GM18505 (cell line): ENCODE results near the gene FCER2.
"Not testable (repeated sequence)": the region's sequence is repeated elsewhere in the genome, so short reads cannot be mapped to it uniquely, and the experiment has no call there.

Experiments
- ATAC-seq: cut with Tn5 transposase; IDR thresholded peaks from one replicate; pipeline ENCODE4 v1.9.1; 2021; ENCODE audit not compliant: unreplicated experiment
- POLR2A ChIP-seq: IDR thresholded peaks from 4 replicates; pipeline ENCODE4 v1.6.1; 2011; ENCODE audit warnings: borderline replicate concordance; ENCODE audit not compliant: insufficient read depth, insufficient read length; ENCODE audit errors: extremely low read depth

The FCER2 gene

DNA sequence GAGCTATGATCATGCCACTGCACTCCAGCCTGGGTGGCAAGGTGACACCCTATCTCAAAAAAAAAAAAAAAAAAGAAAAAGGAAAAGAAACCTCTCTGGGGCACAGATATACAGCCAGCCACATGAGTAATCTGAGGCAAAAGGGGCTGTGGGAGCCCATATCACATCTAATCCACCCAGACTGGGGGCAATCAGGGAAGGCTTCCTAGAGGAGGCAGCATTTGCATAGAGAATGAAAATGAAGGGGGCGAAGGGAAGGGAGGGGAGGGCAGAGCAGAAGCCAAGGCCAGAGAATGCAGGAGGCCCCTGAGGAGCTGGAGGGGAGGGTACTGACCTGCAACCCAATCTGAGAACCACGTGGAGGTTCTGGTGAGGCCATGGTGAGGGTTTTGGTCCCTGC lies 51.8 kb downstream of the FCER2 start:
- no peak for TF ChIP-seq POLR2A
- no peak for ATAC-seq

DNA sequence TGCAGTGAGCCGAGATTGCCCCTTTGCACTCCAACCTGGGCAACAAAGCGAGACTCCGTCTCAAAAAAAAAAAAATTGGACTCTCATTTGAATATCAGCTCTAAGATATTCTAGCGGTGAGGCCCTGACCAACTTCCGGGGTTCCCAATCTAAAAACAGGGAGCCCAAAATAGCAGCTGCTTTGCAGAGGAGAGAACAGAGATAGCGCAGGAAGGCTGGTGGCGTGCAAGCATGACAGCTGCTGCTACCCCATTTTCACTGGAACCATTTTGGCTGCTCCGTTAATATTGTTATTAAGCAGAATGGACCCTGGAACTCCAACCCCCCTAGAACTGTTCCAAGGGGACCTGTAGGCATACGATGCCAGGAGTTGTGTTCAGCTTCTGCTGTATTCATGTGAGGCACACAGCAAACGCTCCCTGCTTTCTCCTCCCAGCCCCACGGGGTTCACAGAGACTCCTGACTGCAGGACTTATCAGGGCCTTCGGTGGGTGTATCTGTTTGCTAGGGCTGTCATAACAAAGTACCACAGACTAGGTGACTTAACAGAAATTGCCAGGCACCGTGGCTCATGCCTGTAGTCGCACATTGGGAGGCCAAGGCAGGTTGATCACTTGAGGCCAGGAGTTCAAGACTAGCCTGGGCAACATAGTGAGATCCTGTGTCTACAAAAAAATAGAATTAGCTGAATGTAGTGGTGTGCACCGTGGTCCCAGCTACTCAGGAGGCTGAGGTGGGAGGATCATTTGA lies 53.5 kb downstream of the FCER2 start:
- ATAC-seq = no peak
- TF ChIP-seq POLR2A = no peak

DNA sequence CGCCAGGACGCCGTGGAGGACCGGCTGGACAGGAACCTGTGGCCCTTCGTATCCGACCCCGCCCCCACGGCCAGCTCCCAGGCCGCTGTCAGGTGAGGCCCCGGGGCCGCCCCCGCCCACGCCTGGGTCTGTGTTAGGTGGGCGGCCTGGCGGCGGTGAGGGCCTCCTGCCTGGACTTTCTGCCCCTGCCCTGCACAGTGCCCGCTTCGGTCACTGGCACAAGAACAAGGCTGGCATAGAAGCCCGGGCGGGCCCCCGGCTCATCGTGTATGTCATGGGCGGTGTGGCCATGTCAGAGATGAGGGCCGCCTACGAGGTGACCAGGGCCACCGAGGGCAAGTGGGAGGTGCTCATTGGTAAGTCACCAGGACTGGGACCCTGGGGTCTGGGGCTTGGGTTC lies 54.8 kb downstream of the FCER2 start:
- no peak for ATAC-seq
- no peak for TF ChIP-seq POLR2A

DNA sequence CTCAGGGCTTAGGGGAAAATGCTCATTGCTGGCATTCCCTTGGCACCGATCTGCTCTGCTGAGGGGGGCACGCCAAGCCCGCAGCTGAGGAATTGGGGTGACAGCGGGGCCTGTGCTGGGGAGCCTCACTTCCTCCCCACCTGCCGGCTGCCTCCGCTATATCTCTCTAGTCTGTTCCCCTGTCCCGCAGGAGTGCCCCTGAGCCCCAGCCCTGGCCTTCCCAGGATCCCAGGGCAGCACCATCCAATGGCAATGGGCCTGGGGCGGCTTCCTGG lies 55.6 kb downstream of the FCER2 start:
- TF ChIP-seq POLR2A = no peak
- no peak for ATAC-seq

DNA sequence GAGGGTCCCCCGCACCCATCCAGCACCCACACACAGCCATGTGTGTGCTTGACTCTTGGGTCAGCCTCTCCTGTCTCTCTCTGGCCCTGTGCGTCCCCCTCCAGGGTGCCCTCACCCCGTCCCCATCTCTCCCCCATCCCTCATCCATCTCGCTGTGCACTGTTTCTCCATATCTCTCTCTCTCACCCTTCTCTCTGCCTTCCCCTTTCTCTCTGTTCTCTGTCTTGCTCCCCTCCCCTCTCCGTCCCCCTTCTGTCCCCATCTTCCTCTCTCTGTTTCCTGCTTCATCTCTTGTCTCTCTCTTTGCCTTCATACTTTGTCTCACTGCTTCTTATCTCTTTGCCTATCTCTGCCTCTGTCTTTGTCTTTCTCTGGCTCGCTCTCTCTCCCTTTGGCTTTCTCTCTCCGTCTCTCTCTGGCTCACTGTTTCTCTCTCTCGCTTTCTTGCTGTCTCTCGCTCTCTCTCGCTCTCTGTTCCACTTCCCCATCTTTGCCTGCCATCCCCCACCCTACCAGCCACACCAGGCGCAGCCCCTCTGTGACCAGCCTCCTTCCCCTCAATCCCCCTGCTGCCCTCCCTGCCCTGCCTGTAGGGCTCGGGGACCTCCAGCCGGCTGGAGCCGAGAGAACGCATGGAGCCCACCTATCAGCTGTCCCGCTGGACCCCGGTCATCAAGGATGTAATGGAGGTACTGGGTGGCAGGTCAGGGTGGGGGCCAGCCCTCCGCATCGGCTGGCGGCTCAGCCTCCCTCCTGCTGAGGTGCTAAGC lies 56.1 kb downstream of the FCER2 start:
- ATAC-seq = no peak

DNA sequence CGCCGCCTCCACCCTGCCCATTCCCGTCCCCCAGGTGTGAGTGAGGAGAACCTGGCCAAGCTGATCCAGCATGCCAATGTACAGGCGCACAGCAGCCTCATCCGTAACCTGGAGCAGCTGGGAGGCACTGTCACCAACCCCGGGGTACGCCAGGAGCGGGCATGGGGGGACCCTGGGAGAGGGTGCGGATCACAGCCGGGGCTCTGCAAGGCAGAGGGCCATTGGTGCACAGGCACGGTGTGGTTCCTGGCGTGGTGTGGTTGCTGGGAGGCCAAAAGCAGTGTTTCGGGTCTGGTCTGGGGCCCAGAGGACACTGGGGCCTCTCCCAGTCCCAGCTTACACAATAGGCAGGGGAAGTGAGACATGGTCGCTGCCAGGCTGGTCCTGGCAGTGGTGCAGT lies 56.8 kb downstream of the FCER2 start:
- no peak for ATAC-seq
- no peak for TF ChIP-seq POLR2A

More for the DNA sequence above, 56.1 kb downstream of the FCER2 start:
- TF ChIP-seq POLR2A = no peak

DNA sequence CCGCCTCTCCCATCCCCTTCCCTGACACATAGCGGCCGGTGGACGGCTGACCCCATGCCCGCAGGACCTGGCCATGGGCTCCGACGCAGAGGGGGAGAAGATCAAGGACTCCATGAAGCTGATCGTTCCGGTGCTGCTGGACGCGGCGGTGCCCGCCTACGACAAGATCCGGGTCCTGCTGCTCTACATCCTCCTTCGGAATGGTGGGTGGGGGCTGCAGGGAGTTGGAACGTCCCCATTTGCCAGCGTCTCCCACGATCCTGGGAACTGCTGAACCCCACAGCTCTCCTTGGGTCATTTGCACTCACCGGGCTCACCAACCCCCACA lies 57.4 kb downstream of the FCER2 start:
- no peak for ATAC-seq

DNA sequence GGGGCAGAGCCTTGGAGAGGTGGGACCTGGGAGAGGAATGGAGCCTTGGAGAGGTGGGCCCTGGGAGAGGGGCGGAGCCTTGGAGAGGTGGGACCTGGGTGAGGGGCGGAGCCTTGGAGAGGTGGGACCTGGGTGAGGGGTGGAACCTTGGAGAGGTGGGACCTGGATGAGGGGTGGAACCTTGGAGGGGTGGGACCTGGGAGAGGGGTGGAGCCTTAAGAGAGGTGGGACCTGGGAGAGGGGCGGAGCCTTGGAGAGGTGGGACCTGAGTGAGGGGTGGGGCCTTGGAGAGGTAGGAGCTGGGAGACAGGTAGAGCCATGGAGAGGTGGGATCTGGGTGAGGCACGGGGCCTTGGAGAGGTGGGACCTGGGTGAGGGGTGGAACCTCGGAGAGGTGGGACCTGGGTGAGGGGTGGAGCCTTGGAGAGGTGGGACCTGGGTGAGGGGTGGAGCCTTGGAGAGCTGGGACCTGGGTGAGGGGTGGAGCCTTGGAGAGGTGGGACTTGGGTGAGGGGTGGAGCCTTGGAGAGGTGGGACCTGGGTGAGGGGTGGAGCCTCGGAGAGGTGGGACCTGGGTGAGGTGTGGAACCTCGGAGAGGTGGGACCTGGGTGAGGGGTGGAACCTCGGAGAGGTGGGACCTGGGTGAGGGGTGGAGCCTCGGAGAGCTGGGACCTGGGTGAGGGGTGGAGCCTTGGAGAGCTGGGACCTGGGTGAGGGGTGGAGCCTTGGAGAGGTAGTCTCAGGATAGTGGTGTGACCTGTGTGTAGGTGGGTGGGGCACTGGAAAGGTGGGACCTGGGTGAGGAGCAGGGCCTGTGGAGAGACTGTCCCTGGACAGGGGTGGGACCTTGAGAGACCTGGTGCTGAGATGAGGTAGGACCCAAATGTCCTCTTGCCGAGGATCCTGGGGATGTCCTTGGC lies 58.0 kb downstream of the FCER2 start:
- ATAC-seq = not testable (repeated sequence)

More for the DNA sequence above, 57.4 kb downstream of the FCER2 start:
- no peak for TF ChIP-seq POLR2A

DNA sequence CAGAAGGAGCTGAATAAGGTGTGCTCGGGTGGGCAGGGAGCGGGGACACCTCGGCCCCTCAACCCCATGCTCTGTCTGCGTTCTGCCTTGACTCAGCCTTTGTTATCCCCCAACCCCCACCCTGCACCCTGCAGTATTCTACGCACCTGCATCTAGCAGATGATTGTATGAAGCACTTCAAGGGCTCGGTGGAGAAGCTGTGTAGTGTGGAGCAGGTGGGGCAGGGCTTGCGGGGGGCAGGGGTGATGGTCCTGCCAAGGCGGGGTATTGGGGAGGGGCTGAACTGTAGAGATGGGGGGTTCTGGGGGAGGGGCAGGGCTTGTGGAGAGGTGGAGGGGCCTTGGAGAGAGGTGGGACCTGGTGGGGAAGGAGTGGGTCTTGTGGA lies 58.9 kb downstream of the FCER2 start:
- no peak for TF ChIP-seq POLR2A
- ATAC-seq = no peak

DNA sequence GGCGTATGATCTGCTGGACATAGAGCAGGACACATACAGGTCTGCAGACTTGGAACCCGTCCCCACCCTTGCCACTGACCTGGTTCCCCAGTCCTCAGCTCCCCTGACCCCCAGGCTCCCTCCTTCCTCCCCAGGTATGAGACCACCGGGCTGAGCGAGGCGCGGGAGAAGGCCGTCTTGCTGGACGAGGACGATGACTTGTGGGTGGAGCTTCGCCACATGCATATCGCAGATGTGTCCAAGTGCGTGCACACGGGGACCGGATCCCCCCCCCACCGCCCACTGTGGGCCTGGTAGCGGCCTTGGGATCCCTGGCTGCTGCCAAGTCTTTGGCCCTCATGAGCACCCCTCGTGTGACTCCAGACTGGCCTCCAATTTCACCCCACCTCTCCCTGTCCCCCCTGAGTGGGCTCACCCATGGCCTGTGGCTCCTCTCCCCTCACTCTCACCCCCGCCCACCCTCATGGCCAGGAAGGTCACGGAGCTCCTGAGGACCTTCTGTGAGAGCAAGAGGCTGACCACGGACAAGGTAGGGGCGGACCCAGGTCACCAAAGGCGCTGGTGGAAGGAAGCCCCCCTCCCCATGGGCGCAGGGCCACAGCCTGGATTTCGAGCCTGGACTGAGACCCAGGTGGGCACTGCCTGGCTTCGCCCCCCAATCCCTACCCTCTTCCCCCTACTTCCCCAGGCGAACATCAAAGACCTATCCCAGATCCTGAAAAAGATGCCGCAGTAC lies 59.5 kb downstream of the FCER2 start:
- ATAC-seq = no peak
- no peak for TF ChIP-seq POLR2A

DNA sequence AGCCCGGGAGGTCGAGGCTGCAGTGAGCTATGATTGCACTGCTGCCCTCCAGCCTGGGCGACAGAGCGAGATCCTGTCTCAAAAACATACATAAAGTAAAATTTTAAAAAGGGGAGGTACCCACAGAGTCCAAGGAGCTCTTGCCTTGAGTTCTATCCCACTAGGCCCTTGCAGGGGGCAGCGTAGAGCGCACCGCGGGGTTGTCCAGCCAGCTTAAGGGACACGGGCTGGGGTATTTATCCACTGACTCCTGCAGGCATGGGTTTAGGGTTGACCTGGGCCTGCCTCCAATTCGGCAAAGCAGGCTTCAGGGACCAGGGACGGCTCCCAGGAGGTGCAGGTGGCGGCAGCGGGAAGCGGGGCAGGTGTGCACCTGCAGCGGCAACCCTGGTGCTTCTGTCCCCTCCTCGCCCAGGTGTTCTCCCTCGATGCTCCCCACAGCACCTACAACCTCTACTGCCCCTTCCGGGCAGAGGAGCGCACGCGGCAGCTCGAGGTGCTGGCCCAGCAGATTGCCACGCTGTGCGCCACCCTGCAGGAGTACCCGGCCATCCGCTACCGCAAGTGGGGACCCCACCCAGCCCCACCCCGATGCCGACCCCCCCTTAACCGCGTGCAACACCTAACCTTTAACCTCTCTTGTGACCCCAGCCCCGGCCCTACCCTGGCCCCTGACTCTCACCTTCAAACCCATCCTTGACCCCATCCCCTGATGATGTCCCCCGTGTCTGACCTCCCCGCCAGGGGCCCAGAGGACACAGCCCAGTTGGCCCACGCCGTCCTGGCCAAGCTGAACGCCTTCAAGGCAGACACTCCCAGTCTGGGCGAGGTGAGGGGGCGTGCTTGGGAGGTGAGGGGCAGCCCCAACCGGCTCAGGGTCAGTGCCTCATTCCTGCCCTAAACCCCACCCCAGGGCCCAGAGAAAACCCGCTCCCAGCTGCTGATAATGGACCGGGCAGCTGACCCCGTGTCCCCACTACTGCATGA lies 60.3 kb downstream of the FCER2 start:
- ATAC-seq = no peak

DNA sequence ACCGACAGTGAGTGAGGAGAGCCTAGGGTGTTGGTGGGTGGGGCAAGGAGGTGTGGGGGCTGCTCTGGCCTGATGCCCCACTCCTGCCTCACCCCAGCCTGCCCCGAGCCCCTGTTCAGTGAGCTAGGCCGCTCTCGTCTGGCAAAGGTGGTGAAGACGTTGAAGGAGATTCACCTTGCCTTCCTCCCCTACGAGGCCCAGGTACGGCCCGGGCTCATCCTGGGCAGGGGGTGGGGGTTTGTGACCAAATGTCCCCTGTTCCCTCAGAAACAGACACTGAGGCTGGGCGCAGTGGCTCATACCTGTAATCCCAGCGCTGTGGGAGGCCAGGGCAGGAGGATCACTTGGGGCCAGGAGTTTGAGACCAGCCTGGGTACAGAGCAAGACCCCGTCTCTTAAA lies 61.1 kb downstream of the FCER2 start:
- ATAC-seq = no peak
- TF ChIP-seq POLR2A = no peak

More for the DNA sequence above, 60.3 kb downstream of the FCER2 start:
- no peak for TF ChIP-seq POLR2A

DNA sequence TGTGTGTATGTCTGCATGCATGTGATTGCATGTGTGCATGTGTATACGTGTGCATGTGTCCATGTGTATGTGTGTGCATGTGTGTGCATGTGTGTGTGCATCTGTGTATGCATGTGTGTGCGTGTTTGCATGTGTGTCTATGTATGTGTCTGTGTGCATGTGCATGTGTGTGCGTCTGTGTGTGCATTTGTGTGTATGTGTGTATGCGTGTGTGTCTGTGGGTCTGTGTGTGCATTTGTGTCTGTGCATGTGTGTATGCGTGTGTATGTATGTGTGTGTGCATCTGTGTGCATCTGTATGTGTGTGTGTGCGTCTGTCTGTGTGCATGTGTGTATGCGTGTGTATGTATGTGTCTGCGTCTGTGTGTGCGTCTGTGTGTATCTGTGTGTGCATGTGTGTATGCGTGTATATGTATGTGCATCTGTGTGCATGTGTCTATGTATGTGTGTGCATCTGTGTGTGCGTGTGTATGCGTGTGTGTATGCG lies 62.0 kb downstream of the FCER2 start:
- TF ChIP-seq POLR2A = no peak
- ATAC-seq = no peak
